ENCODE measurements around the gene C4orf54.

Gene C4orf54

GRCh38 chr4:99654361-99654761 is 3.3 kb downstream of the C4orf54 start:
- H3K79me1 ChIP-seq (replicated peaks; ENCODE audit: low read length, poor library complexity, severe bottlenecking): no peaks in the 10 kb centered on the region
- no peak overlapping the region for H2AK5ac ChIP-seq (ENCODE audit: low read length, severe bottlenecking)
- H3K4me1 ChIP-seq (ENCODE audit: control insufficient read depth, insufficient read depth, low read depth, low read length): peaks cover 7% of the 10 kb centered on the region
- H2BK120ac ChIP-seq (ENCODE audit: low read depth, low read length): no peak overlapping the region
- no peaks in the 10 kb centered on the region for H3K27me3 ChIP-seq (ENCODE audit: control insufficient read depth in 1 of 2, insufficient read depth in 1 of 2, low read length in 2 of 2)
- H2BK12ac ChIP-seq (ENCODE audit: low read length in 2 of 2): no peak overlapping the region
- no peak overlapping the region for H3K4me3 ChIP-seq (ENCODE audit: insufficient read depth in 1 of 2, low read depth in 1 of 2, low read length in 2 of 2)
- peak overlapping the region in 1 of 2 experiments; percentile 21 for H3K14ac ChIP-seq (ENCODE audit: low read length in 2 of 2)
- H2BK15ac ChIP-seq (ENCODE audit: low read depth, poor library complexity, severe bottlenecking): no peak overlapping the region
- no peak overlapping the region for H3K27ac ChIP-seq (ENCODE audit: low read length, poor library complexity, severe bottlenecking)
- H2BK5ac ChIP-seq (ENCODE audit: low read depth, low read length, poor library complexity, severe bottlenecking): no peak overlapping the region
- no peak overlapping the region for H3K18ac ChIP-seq (ENCODE audit: low read depth in 1 of 2, low read length in 2 of 2)
- no peak for DNase-seq
- no peak overlapping the region for H2AFZ ChIP-seq (ENCODE audit: low read depth, low read length)
- no peak overlapping the region for H3K23ac ChIP-seq (ENCODE audit: low read length in 2 of 2)
- no peak overlapping the region for H4K8ac ChIP-seq (ENCODE audit: low read length)
- H4K91ac ChIP-seq (ENCODE audit: low read length): no peak overlapping the region
- WGBS: 87% methylated on average over 12 of the region's 15 CpGs
- H3K36me3 ChIP-seq (ENCODE audit: control insufficient read depth in 1 of 2, insufficient read depth in 2 of 2, low read depth in 1 of 2, low read length in 2 of 2): no peaks in the 10 kb centered on the region
- no peak overlapping the region for H3K4ac ChIP-seq (ENCODE audit: low read depth in 1 of 2, low read length in 2 of 2)
- no peaks in the 10 kb centered on the region for H3K9me3 ChIP-seq (ENCODE audit: control insufficient read depth, low read length)
- H3K4me2 ChIP-seq (ENCODE audit: low read length, poor library complexity, severe bottlenecking): no peak overlapping the region
- H3K9ac ChIP-seq (ENCODE audit: low read length): no peak overlapping the region

GRCh38 chr4:99653916-99654315 is 3.7 kb downstream of the C4orf54 start:
- Histone ChIP-seq H2BK15ac (ENCODE audit: low read depth, poor library complexity, severe bottlenecking) (no peak overlapping the region), H4K8ac (ENCODE audit: low read length) (no peak overlapping the region), H3K4ac (ENCODE audit: low read depth in 1 of 2, low read length in 2 of 2) (no peak overlapping the region), H3K23ac (ENCODE audit: low read length in 2 of 2) (no peak overlapping the region), H3K79me1 (replicated peaks; ENCODE audit: low read length, poor library complexity, severe bottlenecking) (no peaks in the 10 kb centered on the region), H3K4me3 (ENCODE audit: insufficient read depth in 1 of 2, low read depth in 1 of 2, low read length in 2 of 2) (no peak overlapping the region), H3K18ac (ENCODE audit: low read depth in 1 of 2, low read length in 2 of 2) (no peak overlapping the region), H3K9me3 (ENCODE audit: control insufficient read depth, low read length) (no peaks in the 10 kb centered on the region), H3K9ac (ENCODE audit: low read length) (no peak overlapping the region), H3K36me3 (ENCODE audit: control insufficient read depth in 1 of 2, insufficient read depth in 2 of 2, low read depth in 1 of 2, low read length in 2 of 2) (no peaks in the 10 kb centered on the region), H2AK5ac (ENCODE audit: low read length, severe bottlenecking) (no peak overlapping the region), H3K4me1 (ENCODE audit: control insufficient read depth, insufficient read depth, low read depth, low read length) (peaks cover 9% of the 10 kb centered on the region), H3K14ac (ENCODE audit: low read length in 2 of 2) (no peak overlapping the region), H4K91ac (ENCODE audit: low read length) (no peak overlapping the region), H2BK12ac (ENCODE audit: low read length in 2 of 2) (no peak overlapping the region), H2AFZ (ENCODE audit: low read depth, low read length) (no peak overlapping the region), H3K4me2 (ENCODE audit: low read length, poor library complexity, severe bottlenecking) (no peak overlapping the region), H3K27ac (ENCODE audit: low read length, poor library complexity, severe bottlenecking) (no peak overlapping the region), H2BK120ac (ENCODE audit: low read depth, low read length) (no peak overlapping the region), H3K27me3 (ENCODE audit: control insufficient read depth in 1 of 2, insufficient read depth in 1 of 2, low read length in 2 of 2) (no peaks in the 10 kb centered on the region), H2BK5ac (ENCODE audit: low read depth, low read length, poor library complexity, severe bottlenecking) (no peak overlapping the region)
- DNase-seq: no peak
- WGBS: 80% methylated on average over 9 of the region's 9 CpGs

GRCh38 chr4:99652596-99653436 is 4.8 kb downstream of the C4orf54 start:
- Histone ChIP-seq H3K23ac (ENCODE audit: low read length in 2 of 2) (no peak overlapping the region), H3K9ac (ENCODE audit: low read length) (no peak overlapping the region), H2AK5ac (ENCODE audit: low read length, severe bottlenecking) (no peak overlapping the region), H3K27me3 (ENCODE audit: control insufficient read depth in 1 of 2, insufficient read depth in 1 of 2, low read length in 2 of 2) (no peaks in the 10 kb centered on the region), H2BK15ac (ENCODE audit: low read depth, poor library complexity, severe bottlenecking) (no peak overlapping the region), H3K4ac (ENCODE audit: low read depth in 1 of 2, low read length in 2 of 2) (no peak overlapping the region), H3K27ac (ENCODE audit: low read length, poor library complexity, severe bottlenecking) (no peak overlapping the region), H3K9me3 (ENCODE audit: control insufficient read depth, low read length) (no peaks in the 10 kb centered on the region), H2BK5ac (ENCODE audit: low read depth, low read length, poor library complexity, severe bottlenecking) (no peak overlapping the region), H2BK120ac (ENCODE audit: low read depth, low read length) (no peak overlapping the region), H4K91ac (ENCODE audit: low read length) (no peak overlapping the region), H2AFZ (ENCODE audit: low read depth, low read length) (no peak overlapping the region), H2BK12ac (ENCODE audit: low read length in 2 of 2) (no peak overlapping the region), H3K18ac (ENCODE audit: low read depth in 1 of 2, low read length in 2 of 2) (no peak overlapping the region), H3K4me2 (ENCODE audit: low read length, poor library complexity, severe bottlenecking) (no peak overlapping the region), H3K14ac (ENCODE audit: low read length in 2 of 2) (no peak overlapping the region), H3K4me1 (ENCODE audit: control insufficient read depth, insufficient read depth, low read depth, low read length) (peaks cover 9% of the 10 kb centered on the region), H3K79me1 (replicated peaks; ENCODE audit: low read length, poor library complexity, severe bottlenecking) (no peaks in the 10 kb centered on the region), H3K4me3 (ENCODE audit: insufficient read depth in 1 of 2, low read depth in 1 of 2, low read length in 2 of 2) (no peak overlapping the region), H4K8ac (ENCODE audit: low read length) (no peak overlapping the region), H3K36me3 (ENCODE audit: control insufficient read depth in 1 of 2, insufficient read depth in 2 of 2, low read depth in 1 of 2, low read length in 2 of 2) (no peaks in the 10 kb centered on the region)
- 96% methylated on average over 43 of the region's 43 CpGs for WGBS
- DNase-seq: no peak

GRCh38 chr4:99651811-99652485 is 5.7 kb downstream of the C4orf54 start:
- Histone ChIP-seq H2BK5ac (ENCODE audit: low read depth, low read length, poor library complexity, severe bottlenecking) (no peak overlapping the region), H3K4ac (ENCODE audit: low read depth in 1 of 2, low read length in 2 of 2) (no peak overlapping the region), H3K9ac (ENCODE audit: low read length) (no peak overlapping the region), H3K79me1 (replicated peaks; ENCODE audit: low read length, poor library complexity, severe bottlenecking) (no peaks in the 10 kb centered on the region), H2BK120ac (ENCODE audit: low read depth, low read length) (no peak overlapping the region), H3K36me3 (ENCODE audit: control insufficient read depth in 1 of 2, insufficient read depth in 2 of 2, low read depth in 1 of 2, low read length in 2 of 2) (no peaks in the 10 kb centered on the region), H2AFZ (ENCODE audit: low read depth, low read length) (no peak overlapping the region), H3K4me1 (ENCODE audit: control insufficient read depth, insufficient read depth, low read depth, low read length) (peaks cover 9% of the 10 kb centered on the region), H3K14ac (ENCODE audit: low read length in 2 of 2) (no peak overlapping the region), H2AK5ac (ENCODE audit: low read length, severe bottlenecking) (no peak overlapping the region), H2BK12ac (ENCODE audit: low read length in 2 of 2) (no peak overlapping the region), H4K8ac (ENCODE audit: low read length) (no peak overlapping the region), H2BK15ac (ENCODE audit: low read depth, poor library complexity, severe bottlenecking) (no peak overlapping the region), H3K18ac (ENCODE audit: low read depth in 1 of 2, low read length in 2 of 2) (no peak overlapping the region), H3K23ac (ENCODE audit: low read length in 2 of 2) (no peak overlapping the region), H3K27ac (ENCODE audit: low read length, poor library complexity, severe bottlenecking) (no peak overlapping the region), H3K4me3 (ENCODE audit: insufficient read depth in 1 of 2, low read depth in 1 of 2, low read length in 2 of 2) (no peak overlapping the region), H3K4me2 (ENCODE audit: low read length, poor library complexity, severe bottlenecking) (no peak overlapping the region), H4K91ac (ENCODE audit: low read length) (no peak overlapping the region), H3K27me3 (ENCODE audit: control insufficient read depth in 1 of 2, insufficient read depth in 1 of 2, low read length in 2 of 2) (no peaks in the 10 kb centered on the region), H3K9me3 (ENCODE audit: control insufficient read depth, low read length) (no peaks in the 10 kb centered on the region)
- DNase-seq: no peak
- WGBS: 94% methylated on average over 49 of the region's 49 CpGs
